Measurements from ENCODE around the gene MAGEA2. TPM values are rescaled to one million over a fixed set of nuclear protein-coding genes. Genes with fewer than 3 reads are reported as not detected.
A peak's percentile ranks its signal among the peaks of the same experiment; 100 is the strongest.
"Not testable (repeated sequence)": the region's sequence is repeated elsewhere in the genome, so short reads cannot be mapped to it uniquely, and the experiment has no call there.

Gene MAGEA2
- total RNA-seq, 2 donors from 2014 or later = not detected

DNA sequence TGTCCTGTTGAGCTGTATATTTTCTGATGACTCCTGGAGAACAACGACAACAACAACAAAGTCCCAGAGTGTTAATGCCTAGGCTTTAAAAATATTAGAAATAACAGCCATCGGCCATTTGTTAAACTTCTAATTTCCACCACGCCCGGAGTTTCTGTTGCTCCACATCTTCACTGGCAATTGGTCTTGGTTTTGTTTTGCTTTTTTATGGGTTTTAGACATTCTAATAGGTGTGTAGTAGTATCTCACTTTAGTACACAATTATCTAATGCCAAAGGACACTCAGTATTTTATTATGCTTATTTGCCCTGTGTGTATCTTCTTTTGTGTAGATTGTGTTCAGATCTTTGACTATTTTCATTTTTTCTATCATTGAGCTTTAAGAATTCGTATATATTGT is 15.1 kb downstream of the MAGEA2 start:
- Histone ChIP-seq H3K4me1 (no peaks in the 10 kb centered on the region), H3K27me3 (no peaks in the 10 kb centered on the region), H3K9me3 (no peaks in the 10 kb centered on the region), H3K36me3 (no peaks in the 10 kb centered on the region), H3K4me3 (no peak overlapping the region), H3K27ac (no peak overlapping the region)
- TF ChIP-seq, protein P1, sequence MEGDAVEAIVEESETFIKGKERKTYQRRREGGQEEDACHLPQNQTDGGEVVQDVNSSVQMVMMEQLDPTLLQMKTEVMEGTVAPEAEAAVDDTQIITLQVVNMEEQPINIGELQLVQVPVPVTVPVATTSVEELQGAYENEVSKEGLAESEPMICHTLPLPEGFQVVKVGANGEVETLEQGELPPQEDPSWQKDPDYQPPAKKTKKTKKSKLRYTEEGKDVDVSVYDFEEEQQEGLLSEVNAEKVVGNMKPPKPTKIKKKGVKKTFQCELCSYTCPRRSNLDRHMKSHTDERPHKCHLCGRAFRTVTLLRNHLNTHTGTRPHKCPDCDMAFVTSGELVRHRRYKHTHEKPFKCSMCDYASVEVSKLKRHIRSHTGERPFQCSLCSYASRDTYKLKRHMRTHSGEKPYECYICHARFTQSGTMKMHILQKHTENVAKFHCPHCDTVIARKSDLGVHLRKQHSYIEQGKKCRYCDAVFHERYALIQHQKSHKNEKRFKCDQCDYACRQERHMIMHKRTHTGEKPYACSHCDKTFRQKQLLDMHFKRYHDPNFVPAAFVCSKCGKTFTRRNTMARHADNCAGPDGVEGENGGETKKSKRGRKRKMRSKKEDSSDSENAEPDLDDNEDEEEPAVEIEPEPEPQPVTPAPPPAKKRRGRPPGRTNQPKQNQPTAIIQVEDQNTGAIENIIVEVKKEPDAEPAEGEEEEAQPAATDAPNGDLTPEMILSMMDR (IDR thresholded peaks at IDR 0.05) = no peak
- DNase-seq (ENCODE audit: low spot score) = no peak

DNA sequence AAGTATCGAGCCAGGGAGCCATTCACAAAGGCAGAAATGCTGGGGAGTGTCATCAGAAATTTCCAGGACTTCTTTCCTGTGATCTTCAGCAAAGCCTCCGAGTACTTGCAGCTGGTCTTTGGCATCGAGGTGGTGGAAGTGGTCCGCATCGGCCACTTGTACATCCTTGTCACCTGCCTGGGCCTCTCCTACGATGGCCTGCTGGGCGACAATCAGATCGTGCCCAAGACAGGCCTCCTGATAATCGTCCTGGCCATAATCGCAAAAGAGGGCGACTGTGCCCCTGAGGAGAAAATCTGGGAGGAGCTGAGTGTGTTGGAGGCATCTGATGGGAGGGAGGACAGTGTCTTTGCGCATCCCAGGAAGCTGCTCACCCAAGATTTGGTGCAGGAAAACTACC is 17.1 kb downstream of the MAGEA2 start:
- H3K36me3 ChIP-seq; H3K4me1 ChIP-seq; H3K9me3 ChIP-seq; DNase-seq (ENCODE audit: low spot score); H3K27me3 ChIP-seq; H3K4me3 ChIP-seq; H3K27ac ChIP-seq: not testable (repeated sequence)

DNA sequence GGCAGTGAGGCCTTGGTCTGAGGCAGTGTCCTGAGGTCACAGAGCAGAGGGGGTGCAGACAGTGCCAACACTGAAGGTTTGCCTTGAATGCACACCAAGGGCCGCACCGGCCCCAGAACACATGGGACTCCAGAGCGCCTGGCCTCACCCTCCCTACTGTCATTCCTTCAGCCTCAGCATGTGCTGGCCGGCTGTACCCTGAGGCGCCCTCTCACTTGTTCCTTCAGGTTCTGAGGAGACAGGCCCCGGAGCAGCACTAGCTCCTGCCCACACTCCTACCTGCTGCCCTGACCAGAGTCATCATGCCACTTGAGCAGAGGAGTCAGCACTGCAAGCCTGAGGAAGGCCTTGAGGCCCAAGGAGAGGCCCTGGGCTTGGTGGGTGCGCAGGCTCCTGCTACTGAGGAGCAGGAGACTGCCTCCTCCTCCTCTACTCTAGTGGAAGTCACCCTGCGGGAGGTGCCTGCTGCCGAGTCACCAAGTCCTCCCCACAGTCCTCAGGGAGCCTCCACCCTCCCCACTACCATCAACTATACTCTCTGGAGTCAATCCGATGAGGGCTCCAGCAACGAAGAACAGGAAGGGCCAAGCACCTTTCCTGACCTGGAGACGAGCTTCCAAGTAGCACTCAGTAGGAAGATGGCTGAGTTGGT is 17.7 kb downstream of the MAGEA2 start:
- no peaks in the 10 kb centered on the region for H3K36me3 ChIP-seq
- no peak overlapping the region for H3K27ac ChIP-seq
- no peak overlapping the region for H3K4me3 ChIP-seq
- DNase-seq (ENCODE audit: low spot score) = peak; percentile 44
- no peaks in the 10 kb centered on the region for H3K9me3 ChIP-seq
- TF ChIP-seq, protein P1 (IDR thresholded peaks at IDR 0.05) = no peak
- no peaks in the 10 kb centered on the region for H3K4me1 ChIP-seq
- H3K27me3 ChIP-seq = no peaks in the 10 kb centered on the region

DNA sequence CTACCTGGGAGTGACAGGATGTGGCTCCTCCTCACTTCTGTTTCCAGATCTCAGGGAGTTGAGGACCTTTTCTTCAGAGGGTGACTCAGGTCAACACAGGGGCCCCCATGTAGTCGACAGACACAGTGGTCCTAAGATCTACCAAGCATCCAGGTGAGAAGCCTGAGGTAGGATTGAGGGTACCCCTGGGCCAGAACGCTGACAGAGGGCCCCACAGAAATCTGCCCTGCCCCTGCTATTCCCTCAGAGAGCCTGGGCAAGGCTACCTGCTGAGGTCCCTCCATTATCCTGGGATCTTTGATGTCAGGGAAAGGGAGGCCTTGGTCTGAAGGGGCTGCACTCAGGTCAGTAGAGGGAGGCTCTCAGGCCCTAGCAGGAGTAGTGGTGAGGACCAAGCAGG is 18.5 kb downstream of the MAGEA2 start:
- Histone ChIP-seq H3K4me1 (no peaks in the 10 kb centered on the region), H3K4me3 (no peak overlapping the region), H3K9me3 (no peaks in the 10 kb centered on the region), H3K27me3 (no peaks in the 10 kb centered on the region), H3K36me3 (no peaks in the 10 kb centered on the region), H3K27ac (no peak overlapping the region)
- TF ChIP-seq, protein P1 (IDR thresholded peaks at IDR 0.05) = no peak
- no peak for DNase-seq (ENCODE audit: low spot score)

DNA sequence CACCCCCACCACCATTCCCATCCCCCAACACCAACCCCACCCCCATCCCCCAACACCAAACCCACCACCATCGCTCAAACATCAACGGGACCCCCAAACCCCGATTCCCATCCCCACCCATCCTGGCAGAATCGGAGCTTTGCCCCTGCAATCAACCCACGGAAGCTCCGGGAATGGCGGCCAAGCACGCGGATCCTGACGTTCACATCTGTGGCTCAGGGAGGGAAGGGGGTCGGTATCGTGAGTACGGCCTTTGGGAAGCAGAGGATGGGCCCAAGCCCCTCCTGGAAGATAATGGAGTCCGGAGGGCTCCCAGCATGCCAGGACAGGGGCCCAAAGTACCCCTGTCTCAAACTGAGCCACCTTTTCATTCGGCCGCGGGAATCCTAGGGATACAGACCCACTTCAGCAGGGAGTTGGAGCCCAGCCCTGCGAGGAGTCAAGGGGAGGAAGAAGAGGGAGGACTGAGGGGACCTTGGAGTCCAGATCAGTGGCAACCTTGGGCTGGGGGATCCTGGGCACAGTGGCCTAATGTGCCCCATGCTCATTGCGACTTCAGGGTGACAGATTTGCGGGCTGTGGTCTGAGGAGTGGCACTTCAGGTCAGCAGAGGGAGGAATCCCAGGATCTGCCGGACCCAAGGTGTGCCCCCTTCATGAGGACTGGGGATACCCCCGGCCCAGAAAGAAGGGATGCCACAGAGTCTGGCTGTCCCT is 19.3 kb downstream of the MAGEA2 start:
- not testable (repeated sequence) for H3K27ac ChIP-seq; H3K27me3 ChIP-seq; H3K36me3 ChIP-seq; DNase-seq (ENCODE audit: low spot score); H3K4me1 ChIP-seq; H3K4me3 ChIP-seq; H3K9me3 ChIP-seq

DNA sequence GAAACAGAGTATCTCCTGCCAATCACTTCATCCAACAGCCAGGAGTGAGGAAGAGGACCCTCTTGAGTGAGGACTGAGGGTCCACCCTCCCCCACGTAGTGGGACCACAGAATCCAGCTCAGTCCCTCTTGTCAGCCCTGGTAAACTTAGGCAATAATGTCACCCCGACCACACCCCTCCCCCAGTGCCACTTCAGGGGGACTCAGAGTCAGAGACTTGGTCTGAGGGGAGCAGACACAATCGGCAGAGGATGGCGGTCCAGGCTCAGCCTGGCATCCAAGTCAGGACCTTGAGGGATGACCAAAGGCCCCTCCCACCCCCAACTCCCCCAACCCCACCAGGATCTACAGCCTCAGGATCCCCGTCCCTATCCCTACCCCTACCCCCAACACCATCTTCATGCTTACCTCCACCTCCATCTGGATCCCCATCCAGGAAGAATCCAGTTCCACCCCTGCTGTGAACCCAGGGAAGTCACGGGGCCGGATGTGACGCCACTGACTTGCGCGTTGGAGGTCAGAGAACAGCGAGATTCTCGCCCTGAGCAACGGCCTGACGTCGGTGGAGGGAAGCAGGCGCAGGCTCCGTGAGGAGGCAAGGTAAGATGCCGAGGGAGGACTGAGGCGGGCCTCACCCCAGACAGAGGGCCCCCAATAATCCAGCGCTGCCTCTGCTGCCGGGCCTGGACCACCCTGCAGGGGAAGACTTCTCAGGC is 20.2 kb downstream of the MAGEA2 start, which contains the start of the genes CSAG1 and MAGEA12:
CSAG1 (minus strand) TSS at position 461 of the 715 bp plus-strand sequence. CDS start 1,261 bp downstream, outside the sequence.
MAGEA12 (plus strand) TSS at position 497 of the 715 bp plus-strand sequence. CDS start 2,405 bp downstream, outside the sequence.
- Histone ChIP-seq H3K27ac (no peak within 1 kb of the TSS), H3K4me3 (no peak within 1 kb of the TSS), H3K9me3 (no peaks in the 10 kb centered on the region), H3K27me3 (no peaks in the 10 kb centered on the region), H3K4me1 (no peaks in the 10 kb centered on the region), H3K36me3 (no peaks in the 10 kb centered on the region)
- TF ChIP-seq, protein P1 (IDR thresholded peaks at IDR 0.05) = no peak
- DNase-seq (ENCODE audit: low spot score) = no peak
